HepG2 (cell line): Measurements from ENCODE around the gene SP7. TPM values are rescaled to one million over a fixed set of nuclear protein-coding genes. Genes with fewer than 3 reads are reported as not detected.
A peak's percentile ranks its signal among the peaks of the same experiment; 100 is the strongest.

Experiments
- AKAP8 ChIP-seq: sonication (generic); formaldehyde crosslinking; IDR thresholded peaks from 2 replicates; pipeline ENCODE4 v1.5.1; 2020; ENCODE audit warnings: mild to moderate bottlenecking, missing genetic modification reagents
- CSRNP1 ChIP-seq: sonication (generic); formaldehyde crosslinking; IDR thresholded peaks from 2 replicates; pipeline ENCODE4 v1.8.1; 2023; ENCODE audit warnings: mild to moderate bottlenecking, missing genetic modification reagents
- FOXK1 ChIP-seq: sonication (generic); formaldehyde crosslinking; IDR thresholded peaks from 2 replicates; pipeline ENCODE4 v1.4.0; 2020; ENCODE audit warnings: low read depth, missing genetic modification reagents, borderline replicate concordance
- MAFG ChIP-seq: sonication (generic); formaldehyde crosslinking; IDR thresholded peaks from 2 replicates; pipeline ENCODE4 v1.5.1; 2020; ENCODE audit warnings: mild to moderate bottlenecking, missing genetic modification reagents
- MTF2 ChIP-seq: sonication (generic); formaldehyde crosslinking; IDR thresholded peaks from 2 replicates; pipeline ENCODE4 v1.5.0; 2020; ENCODE audit warnings: missing genetic modification reagents, borderline replicate concordance
- SUZ12 ChIP-seq: fragments of 150-350 bp; IDR thresholded peaks from 2 replicates; pipeline ENCODE4 v1.6.1; 2014; ENCODE audit warnings: low read depth, low read length
- ZBTB42 ChIP-seq: sonication (generic); formaldehyde crosslinking; IDR thresholded peaks from 2 replicates; pipeline ENCODE4 v1.5.0; 2020; ENCODE audit warnings: mild to moderate bottlenecking, missing genetic modification reagents
- ZMYM4 ChIP-seq: sonication (generic); formaldehyde crosslinking; IDR thresholded peaks from 2 replicates; pipeline ENCODE4 v1.8.1; 2023; ENCODE audit warnings: mild to moderate bottlenecking, missing genetic modification reagents
- ZNF329 ChIP-seq: sonication (generic); formaldehyde crosslinking; IDR thresholded peaks from 2 replicates; pipeline ENCODE4 v1.9.0; 2021; ENCODE audit warnings: low read depth, mild to moderate bottlenecking, missing genetic modification reagents
- ZNF331 ChIP-seq: sonication (generic); formaldehyde crosslinking; IDR thresholded peaks from 2 replicates; pipeline ENCODE4 v1.4.0; 2020; ENCODE audit warnings: missing genetic modification reagents
- ZNF407 ChIP-seq: sonication (generic); formaldehyde crosslinking; IDR thresholded peaks from one replicate; pipeline ENCODE4 v1.5.1; 2020; ENCODE audit warnings: mild to moderate bottlenecking, missing genetic modification reagents; ENCODE audit errors: not compliant biosample characterization
- ZNF569 ChIP-seq: sonication (generic); formaldehyde crosslinking; IDR thresholded peaks from 2 replicates; pipeline ENCODE4 v1.5.0; 2020; ENCODE audit warnings: mild to moderate bottlenecking, missing genetic modification reagents, moderate library complexity, borderline replicate concordance
- ZNF713 ChIP-seq: sonication (generic); formaldehyde crosslinking; IDR thresholded peaks from 2 replicates; pipeline ENCODE4 v1.4.0; 2020; ENCODE audit warnings: mild to moderate bottlenecking, missing genetic modification reagents
- ZNF768 ChIP-seq: sonication (generic); formaldehyde crosslinking; IDR thresholded peaks from 2 replicates; pipeline ENCODE4 v1.4.0; 2020; ENCODE audit warnings: missing genetic modification reagents
- polyA plus RNA-seq, 8 experiments: library from polyadenylated mRNA; depleted of rRNA in 3 of 8; stranded (reverse) in 7 of 8; unstranded in 1 of 8; fragments of >200 nt; fragmentation: Illumina TruSeq in 4 of 8; extraction: Trizol in 4 of 8; gene quantifications; 2 replicates each; pipeline versions ENCODE4 v1.2.1 to v1.2.3, GENCODE V29; 2011 to 2016; ENCODE audit warnings: low read depth in 4 of 8, missing spikeins in 1 of 8, mixed read lengths in 1 of 8; ENCODE audit not compliant: insufficient read depth in 1 of 8
- total RNA-seq, 5 experiments: library from RNA; depleted of rRNA; stranded (reverse); fragments of >200 nt; fragmentation: Illumina TruSeq; extraction: Trizol; gene quantifications; 2 replicates each; pipeline ENCODE4 v1.2.3, GENCODE V29; 2016; ENCODE audit warnings: low read depth in 1 of 5
- TF ChIP-seq, protein P1 (sequence below): sonication (generic); formaldehyde crosslinking; IDR thresholded peaks from 2 replicates; pipeline ENCODE4 v1.8.0; 2022; ENCODE audit warnings: mild to moderate bottlenecking, missing genetic modification reagents, moderate library complexity
- TF ChIP-seq, protein P2 (sequence below): sonication (generic); formaldehyde crosslinking; IDR thresholded peaks from 2 replicates; pipeline ENCODE4 v1.4.0; 2020; ENCODE audit warnings: missing genetic modification reagents, borderline replicate concordance

The SP7 gene
- total and polyA plus RNA-seq, 2 of the 13 experiments (the other 11 are each of a cell fraction or from before 2014, with no cell fraction given) = not detected

DNA sequence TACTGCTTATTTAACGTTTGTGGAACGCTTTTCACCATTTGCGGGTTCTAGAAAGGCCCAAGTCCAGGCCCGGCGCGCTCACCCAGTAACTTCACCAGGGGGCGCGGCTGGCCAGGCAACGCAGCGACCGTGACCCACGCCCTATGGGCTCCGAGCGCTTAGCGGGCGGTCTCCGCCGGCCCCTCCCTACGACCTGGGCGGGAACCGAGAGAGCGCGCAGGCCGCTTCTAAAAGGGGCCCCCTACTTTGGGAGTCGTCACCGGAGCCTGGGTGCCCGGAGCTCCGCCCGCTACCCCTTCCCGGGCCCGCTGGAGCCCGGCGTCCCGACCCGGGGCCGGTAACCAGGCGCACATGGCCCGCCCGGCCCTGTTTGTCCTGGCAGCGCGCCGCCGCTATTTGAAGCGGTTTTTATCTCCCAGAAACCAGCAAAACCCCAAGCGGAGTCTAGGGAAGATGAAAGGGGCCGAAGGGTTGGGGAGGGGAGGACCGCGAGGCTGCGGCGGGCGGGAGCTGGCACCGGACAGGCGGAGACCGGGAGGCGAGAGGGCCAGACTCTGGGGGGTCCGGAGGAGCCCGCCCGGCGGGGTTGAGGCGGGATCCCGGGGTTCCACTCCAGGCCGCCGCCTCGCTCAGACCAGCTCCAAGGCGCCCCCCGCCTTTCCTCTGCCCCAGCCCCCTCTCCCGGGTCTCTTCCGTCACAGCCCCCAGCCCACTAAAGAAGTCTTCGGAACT is 11.2 kb downstream of the SP7 start (continued):
- TF ChIP-seq CSRNP1 (no peak; the same call in 1 of the 2 replicates), ZNF331 (peak; percentile 65; the same call in 1 of the 2 replicates), MAFG (CRISPR knock-in tag) (no peak), ZNF329 (no peak), SUZ12 (no peak), ZNF768 (CRISPR knock-in tag) (0 out of 2 replicates have a peak, but pooled peaks have one; percentile 19), AKAP8 (no peak), ZNF407 (peak; percentile 80), ZNF713 (CRISPR knock-in tag) (no peak), ZNF569 (CRISPR knock-in tag) (no peak), FOXK1 (CRISPR knock-in tag) (0 out of 2 replicates have a peak, but pooled peaks have one; percentile 5), MTF2 (no peak; the same call in 1 of the 2 replicates), ZBTB42 (CRISPR knock-in tag) (0 out of 2 replicates have a peak, but pooled peaks have one; percentile 66), ZMYM4 (peak; percentile 56; the same call in 1 of the 2 replicates)
- TF ChIP-seq, protein P1, sequence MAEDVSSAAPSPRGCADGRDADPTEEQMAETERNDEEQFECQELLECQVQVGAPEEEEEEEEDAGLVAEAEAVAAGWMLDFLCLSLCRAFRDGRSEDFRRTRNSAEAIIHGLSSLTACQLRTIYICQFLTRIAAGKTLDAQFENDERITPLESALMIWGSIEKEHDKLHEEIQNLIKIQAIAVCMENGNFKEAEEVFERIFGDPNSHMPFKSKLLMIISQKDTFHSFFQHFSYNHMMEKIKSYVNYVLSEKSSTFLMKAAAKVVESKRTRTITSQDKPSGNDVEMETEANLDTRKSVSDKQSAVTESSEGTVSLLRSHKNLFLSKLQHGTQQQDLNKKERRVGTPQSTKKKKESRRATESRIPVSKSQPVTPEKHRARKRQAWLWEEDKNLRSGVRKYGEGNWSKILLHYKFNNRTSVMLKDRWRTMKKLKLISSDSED (CRISPR knock-in tag) = no peak
- TF ChIP-seq, protein P2, sequence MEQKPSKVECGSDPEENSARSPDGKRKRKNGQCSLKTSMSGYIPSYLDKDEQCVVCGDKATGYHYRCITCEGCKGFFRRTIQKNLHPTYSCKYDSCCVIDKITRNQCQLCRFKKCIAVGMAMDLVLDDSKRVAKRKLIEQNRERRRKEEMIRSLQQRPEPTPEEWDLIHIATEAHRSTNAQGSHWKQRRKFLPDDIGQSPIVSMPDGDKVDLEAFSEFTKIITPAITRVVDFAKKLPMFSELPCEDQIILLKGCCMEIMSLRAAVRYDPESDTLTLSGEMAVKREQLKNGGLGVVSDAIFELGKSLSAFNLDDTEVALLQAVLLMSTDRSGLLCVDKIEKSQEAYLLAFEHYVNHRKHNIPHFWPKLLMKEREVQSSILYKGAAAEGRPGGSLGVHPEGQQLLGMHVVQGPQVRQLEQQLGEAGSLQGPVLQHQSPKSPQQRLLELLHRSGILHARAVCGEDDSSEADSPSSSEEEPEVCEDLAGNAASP (CRISPR knock-in tag) = no peak; the same call in 1 of the 2 replicates
